K562 (cell line): ENCODE results near the gene TARS2. TPM values are rescaled to one million over a fixed set of nuclear protein-coding genes. Genes with fewer than 3 reads are reported as not detected.

Source experiments
- ATF6 ChIP-seq: sonication (generic); formaldehyde crosslinking; IDR thresholded peaks from 2 replicates; pipeline ENCODE4 v1.4.0; 2020; ENCODE audit warnings: mild to moderate bottlenecking, missing genetic modification reagents
- E2F8 ChIP-seq: fragments of 450-650 bp; IDR thresholded peaks from 2 replicates; pipeline ENCODE4 v1.7.1; 2018; ENCODE audit warnings: mild to moderate bottlenecking, low read depth; ENCODE audit not compliant: partially characterized antibody
- GTF3C2 ChIP-seq: IDR thresholded peaks from 3 replicates; pipeline ENCODE4 v1.6.1; 2011; ENCODE audit warnings: borderline replicate concordance, mild to moderate bottlenecking, moderate library complexity; ENCODE audit not compliant: insufficient read length; ENCODE audit errors: extremely low read depth
- MAFF ChIP-seq: IDR thresholded peaks from 2 replicates; pipeline ENCODE4 v1.6.1; 2012; ENCODE audit warnings: low read length, improper control_type of control experiment
- NFXL1 ChIP-seq: fragments of 450-650 bp; formaldehyde crosslinking; IDR thresholded peaks from 2 replicates; pipeline ENCODE4 v1.4.0; 2021; ENCODE audit warnings: mild to moderate bottlenecking
- PYGO2 ChIP-seq: fragments of 450-650 bp; IDR thresholded peaks from 2 replicates; pipeline ENCODE4 v1.6.1; 2016; ENCODE audit warnings: mild to moderate bottlenecking, missing genetic modification characterization, moderate library complexity, missing compliant biosample characterization
- ZBTB40 ChIP-seq, 2 experiments: fragments of 450-650 bp in 1 of 2; sonication (generic) in 1 of 2; formaldehyde crosslinking in 1 of 2; IDR thresholded peaks; 2 replicates each; pipeline versions ENCODE4 v1.7.1 to v1.9.0; 2016 to 2022; ENCODE audit warnings: inconsistent platforms in 1 of 2, mild to moderate bottlenecking in 1 of 2, missing genetic modification reagents in 1 of 2
- polyA plus RNA-seq, 8 experiments: library from polyadenylated mRNA; depleted of rRNA in 4 of 8; stranded (reverse) in 5 of 8; unstranded in 3 of 8; fragments of >200 nt; fragmentation: Nextera tagmentation in 2 of 8; fragmentation: Illumina TruSeq in 1 of 8; extraction: Ambion mirVana in 2 of 8; extraction: Trizol in 1 of 8; gene quantifications; 2 replicates each; pipeline versions ENCODE4 v1.2.1 to v1.2.3, GENCODE V29; 2011 to 2014; ENCODE audit warnings: inconsistent platforms in 1 of 8, missing spikeins in 1 of 8
- total RNA-seq, 7 experiments: library from RNA; depleted of rRNA in 6 of 7; stranded (reverse); fragments of >200 nt in 6 of 7; fragmentation: Illumina TruSeq in 2 of 7; extraction: Trizol in 2 of 7; gene quantifications; 2 replicates each; pipeline versions ENCODE4 v1.2.1 to v1.2.3, GENCODE V29; 2011 to 2021; ENCODE audit warnings: low replicate concordance in 1 of 7

Gene TARS2
- total and polyA plus RNA-seq, 9 of the 15 experiments (the other 6 are each of a cell fraction or from before 2014, with no cell fraction given) = 17.0 to 64.2 (median 39.4) TPM

GRCh38 chr1:150507912-150508864 lies 21.0 kb downstream of the TARS2 start, which contains the start of gene ECM1 (continued):
- TF ChIP-seq GTF3C2 = no peak
- no peak for TF ChIP-seq PYGO2
- TF ChIP-seq NFXL1 = no peak
- TF ChIP-seq MAFF = peak; percentile 25; the same call in 1 of the 2 replicates
- TF ChIP-seq ZBTB40 (IDR thresholded peaks at IDR 0.05) = no peak
- TF ChIP-seq ZBTB40 (CRISPR knock-in tag; IDR thresholded peaks at IDR 0.05) = no peak
- peak; percentile 61 for TF ChIP-seq E2F8
- no peak for TF ChIP-seq ATF6 (CRISPR knock-in tag)
